HCT116 (cell line): ENCODE data around the gene LMTK3.

Experiments
- EGR1 ChIP-seq: IDR thresholded peaks from 2 replicates; pipeline ENCODE4 v1.6.1; 2012; ENCODE audit warnings: low read depth
- ELF1 ChIP-seq: IDR thresholded peaks from 2 replicates; pipeline ENCODE4 v1.6.1; 2012; ENCODE audit warnings: low read depth, borderline replicate concordance
- EZH2 ChIP-seq: fragments of 200-600 bp; sonication (generic); IDR thresholded peaks from 2 replicates; pipeline ENCODE4 v1.6.1; 2017; ENCODE audit warnings: antibody characterized with exemption, mixed run types
- JUND ChIP-seq: IDR thresholded peaks from 2 replicates; pipeline ENCODE4 v1.6.1; 2012
- MAX ChIP-seq: IDR thresholded peaks from 2 replicates; pipeline ENCODE4 v1.6.1; 2012
- POLR2A ChIP-seq: IDR thresholded peaks from 2 replicates; pipeline ENCODE4 v1.7.0; 2011; ENCODE audit warnings: borderline replicate concordance; ENCODE audit not compliant: insufficient read depth, insufficient read length; ENCODE audit errors: extremely low read depth
- POLR2AphosphoS5 ChIP-seq: IDR thresholded peaks from 2 replicates; pipeline ENCODE4 v1.6.1; 2011; ENCODE audit warnings: mild to moderate bottlenecking, low read depth, low read length, moderate library complexity
- YY1 ChIP-seq: IDR thresholded peaks from 2 replicates; pipeline ENCODE4 v1.6.1; 2011; ENCODE audit warnings: low read length, low read depth, moderate library complexity, mild to moderate bottlenecking; ENCODE audit not compliant: insufficient replicate concordance; ENCODE audit errors: extremely low read depth
- ZFX ChIP-seq: fragments of 450-650 bp; IDR thresholded peaks from 2 replicates; pipeline ENCODE4 v1.6.1; 2017
- TF ChIP-seq, protein P1 (sequence below), 3 experiments: fragments of 200-600 bp in 1 of 3; sonication (generic) in 1 of 3; IDR thresholded peaks in 2 of 3; conservative IDR thresholded peaks in 1 of 3; 2 replicates each; pipeline ENCODE4 v1.5.1; 2012 to 2017; ENCODE audit warnings: low read depth in 2 of 3, low read length in 2 of 3, antibody characterized with exemption in 1 of 3, borderline replicate concordance in 1 of 3, control low read depth in 1 of 3, mild to moderate bottlenecking in 1 of 3, mixed read lengths in 1 of 3, mixed run types in 1 of 3, moderate library complexity in 1 of 3; ENCODE audit not compliant: insufficient read depth in 1 of 3
- TF ChIP-seq, protein P2 (sequence below): IDR thresholded peaks from 2 replicates; pipeline ENCODE4 v1.6.1; 2012

DNA sequence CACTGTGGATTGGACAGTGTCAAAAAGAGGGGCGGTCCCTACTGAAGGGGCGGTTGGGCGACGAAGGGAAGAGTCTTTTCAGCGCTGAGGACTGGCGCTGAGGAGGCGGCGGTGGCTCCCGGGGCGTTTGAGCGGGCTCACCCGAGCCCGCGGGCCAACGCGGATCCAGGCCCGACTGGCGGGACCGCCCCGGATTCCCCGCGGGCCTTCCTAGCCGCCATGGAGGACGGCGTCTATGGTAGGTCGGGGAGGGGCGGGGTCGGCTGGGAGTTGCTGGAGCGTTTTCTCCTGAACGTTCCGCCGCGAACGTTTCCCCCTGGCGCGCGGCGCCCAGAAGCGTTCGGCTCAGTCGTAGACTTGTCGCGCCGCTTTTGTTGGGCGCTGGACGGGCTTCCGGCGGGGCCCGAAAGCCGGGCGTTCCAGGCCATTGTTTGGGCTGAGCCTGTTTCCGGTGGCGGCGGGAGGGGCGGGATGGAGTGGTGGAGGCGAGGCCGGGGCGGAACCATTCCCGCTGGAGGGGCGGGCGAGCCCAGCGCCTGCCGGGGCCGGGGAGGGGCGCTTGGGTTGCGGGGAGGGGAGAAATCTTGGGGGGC lies 42.2 kb downstream of the LMTK3 start, which contains the start of gene CYTH2:
- TF ChIP-seq, protein P1, sequence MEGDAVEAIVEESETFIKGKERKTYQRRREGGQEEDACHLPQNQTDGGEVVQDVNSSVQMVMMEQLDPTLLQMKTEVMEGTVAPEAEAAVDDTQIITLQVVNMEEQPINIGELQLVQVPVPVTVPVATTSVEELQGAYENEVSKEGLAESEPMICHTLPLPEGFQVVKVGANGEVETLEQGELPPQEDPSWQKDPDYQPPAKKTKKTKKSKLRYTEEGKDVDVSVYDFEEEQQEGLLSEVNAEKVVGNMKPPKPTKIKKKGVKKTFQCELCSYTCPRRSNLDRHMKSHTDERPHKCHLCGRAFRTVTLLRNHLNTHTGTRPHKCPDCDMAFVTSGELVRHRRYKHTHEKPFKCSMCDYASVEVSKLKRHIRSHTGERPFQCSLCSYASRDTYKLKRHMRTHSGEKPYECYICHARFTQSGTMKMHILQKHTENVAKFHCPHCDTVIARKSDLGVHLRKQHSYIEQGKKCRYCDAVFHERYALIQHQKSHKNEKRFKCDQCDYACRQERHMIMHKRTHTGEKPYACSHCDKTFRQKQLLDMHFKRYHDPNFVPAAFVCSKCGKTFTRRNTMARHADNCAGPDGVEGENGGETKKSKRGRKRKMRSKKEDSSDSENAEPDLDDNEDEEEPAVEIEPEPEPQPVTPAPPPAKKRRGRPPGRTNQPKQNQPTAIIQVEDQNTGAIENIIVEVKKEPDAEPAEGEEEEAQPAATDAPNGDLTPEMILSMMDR (IDR thresholded peaks at IDR 0.05 in 2 of 3, conservative IDR thresholded peaks at IDR 0.05 in 1 of 3; ENCODE audit: borderline replicate concordance in 1 of 3, insufficient read depth in 1 of 3, low read depth in 2 of 3, low read length in 2 of 3): no peak
- no peak for TF ChIP-seq EZH2
- TF ChIP-seq JUND: no peak
- peak; percentile 77 for TF ChIP-seq POLR2AphosphoS5
- no peak for TF ChIP-seq EGR1
- TF ChIP-seq, protein P2, sequence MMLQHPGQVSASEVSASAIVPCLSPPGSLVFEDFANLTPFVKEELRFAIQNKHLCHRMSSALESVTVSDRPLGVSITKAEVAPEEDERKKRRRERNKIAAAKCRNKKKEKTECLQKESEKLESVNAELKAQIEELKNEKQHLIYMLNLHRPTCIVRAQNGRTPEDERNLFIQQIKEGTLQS: no peak
- TF ChIP-seq POLR2A: no peak
- no peak for TF ChIP-seq MAX
- TF ChIP-seq ELF1: no peak
- peak; percentile 41 for TF ChIP-seq YY1
- TF ChIP-seq ZFX: 0 out of 2 replicates have a peak, but pooled peaks have one; percentile 50
